Measurements from ENCODE around the gene WDR82. TPM values are rescaled to one million over a fixed set of nuclear protein-coding genes. Genes with fewer than 3 reads are reported as not detected.
A peak's percentile ranks its signal among the peaks of the same experiment; 100 is the strongest.

Gene WDR82
- total RNA-seq, 5 donors from 2014 or later (not counting 1 experiment from before 2014, with no cell fraction given): 119 to 159 (median 154) TPM

GRCh38 chr3:52230889-52231499 is 47.5 kb downstream of the WDR82 start:
- WGBS (ENCODE audit: insufficient coverage): 90% methylated on average over 15 of the region's 16 CpGs
- Histone ChIP-seq H3K9me3 (no peaks in the 10 kb centered on the region), H3K27ac (ENCODE audit: low read length) (peak overlapping the region; percentile 13), H3K27me3 (replicated peaks in 1 of 2; ENCODE audit: control insufficient read depth in 2 of 2, extremely low read depth in 1 of 2, insufficient read depth in 2 of 2, low read length in 1 of 2) (no peaks in the 10 kb centered on the region), H3K4me1 (ENCODE audit: control insufficient read depth in 1 of 2, extremely low read depth in 1 of 2, insufficient read depth in 2 of 2, low read length in 2 of 2) (peaks cover 14 to 60% of the 10 kb centered on the region in 2 experiments), H3K36me3 (ENCODE audit: control insufficient read depth in 2 of 2, extremely low read depth in 1 of 2, insufficient read depth in 1 of 2, low read length in 1 of 2) (peaks cover 14 to 75% of the 10 kb centered on the region in 2 donors), H3K4me3 (ENCODE audit: control insufficient read depth in 1 of 2, extremely low read depth in 1 of 2, low read length in 1 of 2) (no peak overlapping the region)
- ChIA-PET POLR2A (interaction anchor here in 1 of 2 donors (0.6 kb wide), 1 partner anchor 10 kb away, joined by 3 read pairs; no protein-coding TSS in a partner anchor), CTCF (interaction anchor here (0.6 to 3.4 kb wide), 18 partner anchors 9 to 195 kb away, joined by 3 to 36 read pairs (median 4); partner anchors contain the start of gene WDR82 (in 1 of the 2))
- DNase-seq: peak in 1 of 35 experiments; percentile 2
- H3K9me3 Mint-ChIP-seq: no peaks in the 10 kb centered on the region
- ATAC-seq (replicated peaks in 1 of 4): no peak
- H3K4me3 Mint-ChIP-seq: no peak overlapping the region
- H3K27me3 Mint-ChIP-seq: no peaks in the 10 kb centered on the region
- H3K36me3 Mint-ChIP-seq: peaks cover 26% of the 10 kb centered on the region
- H3K27ac Mint-ChIP-seq: peak overlapping the region; percentile 84 to 85
- peaks cover 53 to 65% (median 58%) of the 10 kb centered on the region in 3 donors for H3K4me1 Mint-ChIP-seq

- H3K4me3 Mint-ChIP-seq: no peak overlapping the region
- ChIA-PET CTCF (interaction anchor here (0.9 to 3.4 kb wide), 6 partner anchors 8 to 111 kb away, joined by 3 to 36 read pairs (median 6); no protein-coding TSS in a partner anchor), POLR2A (no interaction called here)
- no peaks in the 10 kb centered on the region for H3K27me3 Mint-ChIP-seq
- peak overlapping the region; percentile 57 to 74 for H3K27ac Mint-ChIP-seq
- Histone ChIP-seq H3K36me3 (ENCODE audit: control insufficient read depth in 2 of 2, extremely low read depth in 1 of 2, insufficient read depth in 1 of 2, low read length in 1 of 2) (peaks cover 14 to 71% of the 10 kb centered on the region in 2 donors), H3K9me3 (no peaks in the 10 kb centered on the region), H3K27ac (ENCODE audit: low read length) (no peak overlapping the region), H3K4me1 (ENCODE audit: control insufficient read depth in 1 of 2, extremely low read depth in 1 of 2, insufficient read depth in 2 of 2, low read length in 2 of 2) (peaks cover 18 to 60% of the 10 kb centered on the region in 2 experiments), H3K27me3 (replicated peaks in 1 of 2; ENCODE audit: control insufficient read depth in 2 of 2, extremely low read depth in 1 of 2, insufficient read depth in 2 of 2, low read length in 1 of 2) (no peaks in the 10 kb centered on the region), H3K4me3 (ENCODE audit: control insufficient read depth in 1 of 2, extremely low read depth in 1 of 2, low read length in 1 of 2) (no peak overlapping the region)
- WGBS (ENCODE audit: insufficient coverage): 96% methylated on average over 6 of the region's 6 CpGs
- H3K4me1 Mint-ChIP-seq: peaks cover 53 to 65% (median 58%) of the 10 kb centered on the region in 3 donors
- no peaks in the 10 kb centered on the region for H3K9me3 Mint-ChIP-seq
- ATAC-seq (replicated peaks in 1 of 4) (no peak), DNase-seq (no peak)
- peaks cover 24% of the 10 kb centered on the region for H3K36me3 Mint-ChIP-seq
These were observed 48.0 kb downstream of the WDR82 start for GRCh38 chr3:52230461-52230860.

GRCh38 chr3:52229656-52230055 is 48.8 kb downstream of the WDR82 start:
- Mint-ChIP-seq H3K27me3 (no peaks in the 10 kb centered on the region), H3K36me3 (peaks cover 21% of the 10 kb centered on the region), H3K4me3 (no peak overlapping the region), H3K4me1 (peaks cover 54 to 64% (median 57%) of the 10 kb centered on the region in 3 donors), H3K27ac (peak overlapping the region in 1 of 2 donors; percentile 74), H3K9me3 (no peaks in the 10 kb centered on the region)
- Histone ChIP-seq H3K9me3 (no peaks in the 10 kb centered on the region), H3K4me3 (ENCODE audit: control insufficient read depth in 1 of 2, extremely low read depth in 1 of 2, low read length in 1 of 2) (no peak overlapping the region), H3K27me3 (replicated peaks in 1 of 2; ENCODE audit: control insufficient read depth in 2 of 2, extremely low read depth in 1 of 2, insufficient read depth in 2 of 2, low read length in 1 of 2) (no peaks in the 10 kb centered on the region), H3K27ac (ENCODE audit: low read length) (no peak overlapping the region), H3K4me1 (ENCODE audit: control insufficient read depth in 1 of 2, extremely low read depth in 1 of 2, insufficient read depth in 2 of 2, low read length in 2 of 2) (peaks cover 21 to 59% of the 10 kb centered on the region in 2 experiments), H3K36me3 (ENCODE audit: control insufficient read depth in 2 of 2, extremely low read depth in 1 of 2, insufficient read depth in 1 of 2, low read length in 1 of 2) (peaks cover 11 to 63% of the 10 kb centered on the region in 2 donors)
- DNase-seq (no peak), ATAC-seq (replicated peaks in 1 of 4) (no peak)
- 83% methylated on average over 2 of the region's 13 CpGs for WGBS (ENCODE audit: insufficient coverage)
- ChIA-PET POLR2A (no interaction called here), CTCF (no interaction called here)

GRCh38 chr3:52228751-52229291 is 49.6 kb downstream of the WDR82 start:
- ChIA-PET POLR2A (no interaction called here), CTCF (no interaction called here)
- WGBS (ENCODE audit: insufficient coverage): 91% methylated on average over 8 of the region's 21 CpGs
- Mint-ChIP-seq H3K4me1 (peaks cover 56 to 65% (median 60%) of the 10 kb centered on the region in 3 donors), H3K27ac (no peak overlapping the region), H3K27me3 (no peaks in the 10 kb centered on the region), H3K4me3 (no peak overlapping the region), H3K36me3 (peaks cover 16% of the 10 kb centered on the region), H3K9me3 (no peaks in the 10 kb centered on the region)
- no peaks in the 10 kb centered on the region for H3K27me3 ChIP-seq (replicated peaks in 1 of 2; ENCODE audit: control insufficient read depth in 2 of 2, extremely low read depth in 1 of 2, insufficient read depth in 2 of 2, low read length in 1 of 2)
- DNase-seq: no peak
- peaks cover 13 to 55% of the 10 kb centered on the region in 2 donors for H3K36me3 ChIP-seq (ENCODE audit: control insufficient read depth in 2 of 2, extremely low read depth in 1 of 2, insufficient read depth in 1 of 2, low read length in 1 of 2)
- ATAC-seq (replicated peaks in 1 of 4): no peak
- no peak overlapping the region for H3K27ac ChIP-seq (ENCODE audit: low read length)
- H3K4me3 ChIP-seq (ENCODE audit: control insufficient read depth in 1 of 2, extremely low read depth in 1 of 2, low read length in 1 of 2): no peak overlapping the region
- H3K9me3 ChIP-seq: no peaks in the 10 kb centered on the region
- peaks cover 21 to 59% of the 10 kb centered on the region in 2 experiments for H3K4me1 ChIP-seq (ENCODE audit: control insufficient read depth in 1 of 2, extremely low read depth in 1 of 2, insufficient read depth in 2 of 2, low read length in 2 of 2)

- Histone ChIP-seq H3K4me3 (ENCODE audit: control insufficient read depth in 1 of 2, extremely low read depth in 1 of 2, low read length in 1 of 2) (no peak overlapping the region), H3K27ac (ENCODE audit: low read length) (no peak overlapping the region), H3K36me3 (ENCODE audit: control insufficient read depth in 2 of 2, extremely low read depth in 1 of 2, insufficient read depth in 1 of 2, low read length in 1 of 2) (peaks cover 13 to 52% of the 10 kb centered on the region in 2 donors), H3K9me3 (no peaks in the 10 kb centered on the region), H3K27me3 (replicated peaks in 1 of 2; ENCODE audit: control insufficient read depth in 2 of 2, extremely low read depth in 1 of 2, insufficient read depth in 2 of 2, low read length in 1 of 2) (no peaks in the 10 kb centered on the region), H3K4me1 (ENCODE audit: control insufficient read depth in 1 of 2, extremely low read depth in 1 of 2, insufficient read depth in 2 of 2, low read length in 2 of 2) (peaks cover 23 to 61% of the 10 kb centered on the region in 2 experiments)
- H3K9me3 Mint-ChIP-seq: no peaks in the 10 kb centered on the region
- CTCF ChIA-PET: no interaction called here
- peak overlapping the region; percentile 19 to 22 for H3K27ac Mint-ChIP-seq
- H3K27me3 Mint-ChIP-seq: no peaks in the 10 kb centered on the region
- POLR2A ChIA-PET: no interaction called here
- ATAC-seq (replicated peaks in 1 of 4): no peak
- DNase-seq: no peak
- WGBS (ENCODE audit: insufficient coverage): 93% methylated on average over 3 of the region's 10 CpGs
- H3K4me3 Mint-ChIP-seq: no peak overlapping the region
- peaks cover 15% of the 10 kb centered on the region for H3K36me3 Mint-ChIP-seq
- peaks cover 57 to 66% (median 61%) of the 10 kb centered on the region in 3 donors for H3K4me1 Mint-ChIP-seq
These were observed 50.2 kb downstream of the WDR82 start for GRCh38 chr3:52228266-52228665.

GRCh38 chr3:52227766-52228165 is 50.7 kb downstream of the WDR82 start:
- H3K4me1 ChIP-seq (ENCODE audit: control insufficient read depth in 1 of 2, extremely low read depth in 1 of 2, insufficient read depth in 2 of 2, low read length in 2 of 2): peaks cover 24 to 61% of the 10 kb centered on the region in 2 experiments
- no peaks in the 10 kb centered on the region for H3K9me3 Mint-ChIP-seq
- H3K27me3 ChIP-seq (replicated peaks in 1 of 2; ENCODE audit: control insufficient read depth in 2 of 2, extremely low read depth in 1 of 2, insufficient read depth in 2 of 2, low read length in 1 of 2): no peaks in the 10 kb centered on the region
- POLR2A ChIA-PET: no interaction called here
- H3K4me3 ChIP-seq (ENCODE audit: control insufficient read depth in 1 of 2, extremely low read depth in 1 of 2, low read length in 1 of 2): no peak overlapping the region
- H3K36me3 ChIP-seq (ENCODE audit: control insufficient read depth in 2 of 2, extremely low read depth in 1 of 2, insufficient read depth in 1 of 2, low read length in 1 of 2): peaks cover 13 to 47% of the 10 kb centered on the region in 2 donors
- peak overlapping the region; percentile 85 to 92 for H3K27ac Mint-ChIP-seq
- no peak overlapping the region for H3K4me3 Mint-ChIP-seq
- DNase-seq: no peak
- ATAC-seq (replicated peaks in 1 of 4): no peak
- H3K27ac ChIP-seq (ENCODE audit: low read length): no peak overlapping the region
- WGBS (ENCODE audit: insufficient coverage): 100% methylated on average over 3 of the region's 7 CpGs
- peaks cover 15% of the 10 kb centered on the region for H3K36me3 Mint-ChIP-seq
- no peaks in the 10 kb centered on the region for H3K9me3 ChIP-seq
- no peaks in the 10 kb centered on the region for H3K27me3 Mint-ChIP-seq
- CTCF ChIA-PET: no interaction called here
- peaks cover 57 to 66% (median 61%) of the 10 kb centered on the region in 3 donors for H3K4me1 Mint-ChIP-seq
